HFF-Myc (cell line): ENCODE measurements around the gene ARHGAP23.

Experiments used
- DNase-seq: peaks from one replicate; pipeline ENCODE4 v3.0.0-alpha.2; 2011; ENCODE audit warnings: low read depth; ENCODE audit errors: extremely low read depth
- H3K4me3 ChIP-seq: replicated peaks from 2 replicates; pipeline ENCODE4 v1.5.1; 2011; ENCODE audit warnings: low read depth, mild to moderate bottlenecking, control low read depth, low read length
- CTCF ChIP-seq: IDR thresholded peaks from 2 replicates; pipeline ENCODE4 v1.5.1; 2012; ENCODE audit warnings: mild to moderate bottlenecking, low read depth, low read length, control low read depth; ENCODE audit errors: missing control alignments

ARHGAP23 gene

GRCh38 chr17:38533241-38533640, 105.0 kb downstream of the ARHGAP23 start:
- no peak for TF ChIP-seq CTCF
- no peak overlapping the region for H3K4me3 ChIP-seq
- DNase-seq = no peak

GRCh38 chr17:38533866-38534497, 105.7 kb downstream of the ARHGAP23 start:
- no peak overlapping the region for H3K4me3 ChIP-seq
- DNase-seq = no peak
- no peak for TF ChIP-seq CTCF

GRCh38 chr17:38534498-38534885, 106.2 kb downstream of the ARHGAP23 start:
- no peak for DNase-seq
- no peak for TF ChIP-seq CTCF
- no peak overlapping the region for H3K4me3 ChIP-seq

GRCh38 chr17:38535886-38536285, 107.6 kb downstream of the ARHGAP23 start:
- no peak for DNase-seq
- H3K4me3 ChIP-seq = no peak overlapping the region
- TF ChIP-seq CTCF = no peak

DNA sequence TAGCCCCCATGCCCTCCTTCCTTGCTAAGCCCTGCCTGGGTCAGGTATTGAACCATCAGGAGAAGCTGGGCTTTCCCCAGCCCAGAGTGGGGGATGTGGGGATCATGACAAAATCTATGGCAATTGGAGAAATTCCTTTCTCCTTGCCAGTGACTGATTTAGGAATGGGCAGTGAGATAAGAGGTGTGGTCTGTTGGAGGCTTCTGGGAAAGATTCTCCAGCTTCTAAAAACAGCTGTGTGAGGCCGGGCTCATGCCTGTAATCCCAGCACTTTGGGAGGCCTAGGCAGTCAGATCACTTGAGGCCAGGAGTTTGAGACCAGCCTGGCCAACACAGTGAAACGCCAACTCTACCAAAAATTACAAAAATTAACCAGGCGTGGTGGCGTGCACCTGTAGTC, 108.4 kb downstream of the ARHGAP23 start:
- H3K4me3 ChIP-seq = no peak overlapping the region
- no peak for TF ChIP-seq CTCF
- DNase-seq = no peak

DNA sequence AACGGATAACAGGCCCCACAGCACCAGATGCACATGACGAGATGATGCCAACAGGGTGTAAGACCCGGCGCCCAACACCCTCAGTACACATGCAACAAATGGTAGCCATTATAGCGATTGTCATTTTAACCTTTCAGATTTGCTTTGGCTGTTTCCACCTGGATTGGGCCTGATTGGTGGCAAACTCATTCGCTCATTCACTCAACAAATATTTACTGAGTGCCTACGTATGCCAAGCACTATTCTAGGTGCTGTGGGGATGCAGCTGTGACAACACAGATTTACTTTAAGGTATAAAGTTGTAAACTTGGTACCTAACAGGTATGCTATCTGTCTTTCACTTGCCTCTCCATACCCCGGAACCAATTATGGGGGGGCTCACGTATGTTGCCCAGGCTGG, 110.6 kb downstream of the ARHGAP23 start:
- DNase-seq = no peak
- TF ChIP-seq CTCF = no peak
- H3K4me3 ChIP-seq = no peak overlapping the region

GRCh38 chr17:38539386-38539785, 111.1 kb downstream of the ARHGAP23 start:
- TF ChIP-seq CTCF = no peak
- no peak overlapping the region for H3K4me3 ChIP-seq
- DNase-seq = no peak
